ENCODE measurements around the gene MID1.

The MID1 gene

GRCh38 chrX:10665681-10666080, 45.3 kb upstream of the MID1 start:
- Histone ChIP-seq H3K9ac (ENCODE audit: low read length) (no peak overlapping the region), H3K27me3 (ENCODE audit: low read length) (no peaks in the 10 kb centered on the region), H3K9me2 (replicated peaks; ENCODE audit: insufficient read depth, low read length) (no peaks in the 10 kb centered on the region), H3K4me3 (ENCODE audit: insufficient read depth, low read length, poor library complexity, severe bottlenecking) (no peak overlapping the region), H3K27ac (ENCODE audit: low read depth, low read length) (no peak overlapping the region), H3K79me2 (ENCODE audit: insufficient read depth, low read length) (no peaks in the 10 kb centered on the region), H3F3A (ENCODE audit: insufficient read depth) (no peaks in the 10 kb centered on the region), H3K36me3 (ENCODE audit: low read length) (no peaks in the 10 kb centered on the region), H4K20me1 (ENCODE audit: low read depth, low read length) (no peaks in the 10 kb centered on the region), H3K4me2 (ENCODE audit: low read depth, low read length, poor library complexity, severe bottlenecking) (no peak overlapping the region), H2AFZ (ENCODE audit: low read depth, low read length, severe bottlenecking) (no peak overlapping the region), H3K9me3 (ENCODE audit: insufficient read depth, low read length) (no peaks in the 10 kb centered on the region)
- no peak for TF ChIP-seq CTCF (IDR thresholded peaks at IDR 0.05; ENCODE audit: insufficient read depth, low read length, poor library complexity, severe bottlenecking)
- no peak for TF ChIP-seq EZH2phosphoT487 (conservative IDR thresholded peaks at IDR 0.05; ENCODE audit: low read length)

- no peak for TF ChIP-seq CTCF (IDR thresholded peaks at IDR 0.05; ENCODE audit: insufficient read depth, low read length, poor library complexity, severe bottlenecking)
Observed at GRCh38 chrX:10660171-10660570, 39.8 kb upstream of the MID1 start.

GRCh38 chrX:10656214-10656613, 35.8 kb upstream of the MID1 start:
- Histone ChIP-seq H3K9me2 (replicated peaks; ENCODE audit: insufficient read depth, low read length) (no peaks in the 10 kb centered on the region), H3K79me2 (ENCODE audit: insufficient read depth, low read length) (no peaks in the 10 kb centered on the region), H3K9ac (ENCODE audit: low read length) (no peak overlapping the region), H3K27ac (ENCODE audit: low read depth, low read length) (no peak overlapping the region), H3K9me3 (ENCODE audit: insufficient read depth, low read length) (no peaks in the 10 kb centered on the region), H3K4me3 (ENCODE audit: insufficient read depth, low read length, poor library complexity, severe bottlenecking) (no peak overlapping the region), H3K36me3 (ENCODE audit: low read length) (no peaks in the 10 kb centered on the region), H3K4me2 (ENCODE audit: low read depth, low read length, poor library complexity, severe bottlenecking) (no peak overlapping the region), H3F3A (ENCODE audit: insufficient read depth) (no peaks in the 10 kb centered on the region), H3K27me3 (ENCODE audit: low read length) (no peaks in the 10 kb centered on the region), H2AFZ (ENCODE audit: low read depth, low read length, severe bottlenecking) (no peak overlapping the region), H4K20me1 (ENCODE audit: low read depth, low read length) (no peaks in the 10 kb centered on the region)
- no peak for TF ChIP-seq EZH2phosphoT487 (conservative IDR thresholded peaks at IDR 0.05; ENCODE audit: low read length)
- TF ChIP-seq CTCF (IDR thresholded peaks at IDR 0.05; ENCODE audit: insufficient read depth, low read length, poor library complexity, severe bottlenecking): no peak

More at GRCh38 chrX:10660171-10660570, 39.8 kb upstream of the MID1 start:
- Histone ChIP-seq H3K9me3 (ENCODE audit: insufficient read depth, low read length) (no peaks in the 10 kb centered on the region), H3K27ac (ENCODE audit: low read depth, low read length) (no peak overlapping the region), H3F3A (ENCODE audit: insufficient read depth) (no peaks in the 10 kb centered on the region), H2AFZ (ENCODE audit: low read depth, low read length, severe bottlenecking) (no peak overlapping the region), H3K9me2 (replicated peaks; ENCODE audit: insufficient read depth, low read length) (no peaks in the 10 kb centered on the region), H3K9ac (ENCODE audit: low read length) (no peak overlapping the region), H3K4me2 (ENCODE audit: low read depth, low read length, poor library complexity, severe bottlenecking) (no peak overlapping the region), H3K79me2 (ENCODE audit: insufficient read depth, low read length) (no peaks in the 10 kb centered on the region), H3K27me3 (ENCODE audit: low read length) (no peaks in the 10 kb centered on the region), H4K20me1 (ENCODE audit: low read depth, low read length) (no peaks in the 10 kb centered on the region), H3K4me3 (ENCODE audit: insufficient read depth, low read length, poor library complexity, severe bottlenecking) (no peak overlapping the region), H3K36me3 (ENCODE audit: low read length) (no peaks in the 10 kb centered on the region)

GRCh38 chrX:10654960-10655359, 34.6 kb upstream of the MID1 start:
- no peak overlapping the region for H3K27ac ChIP-seq (ENCODE audit: low read depth, low read length)
- no peak overlapping the region for H3K4me3 ChIP-seq (ENCODE audit: insufficient read depth, low read length, poor library complexity, severe bottlenecking)
- no peak overlapping the region for H2AFZ ChIP-seq (ENCODE audit: low read depth, low read length, severe bottlenecking)
- no peak for TF ChIP-seq EZH2phosphoT487 (conservative IDR thresholded peaks at IDR 0.05; ENCODE audit: low read length)
- no peak for TF ChIP-seq CTCF (IDR thresholded peaks at IDR 0.05; ENCODE audit: insufficient read depth, low read length, poor library complexity, severe bottlenecking)
- H3F3A ChIP-seq (ENCODE audit: insufficient read depth): no peaks in the 10 kb centered on the region
- H3K4me2 ChIP-seq (ENCODE audit: low read depth, low read length, poor library complexity, severe bottlenecking): no peak overlapping the region
- H3K27me3 ChIP-seq (ENCODE audit: low read length): no peaks in the 10 kb centered on the region
- H3K9me3 ChIP-seq (ENCODE audit: insufficient read depth, low read length): no peaks in the 10 kb centered on the region
- no peaks in the 10 kb centered on the region for H4K20me1 ChIP-seq (ENCODE audit: low read depth, low read length)
- no peaks in the 10 kb centered on the region for H3K79me2 ChIP-seq (ENCODE audit: insufficient read depth, low read length)
- no peak overlapping the region for H3K9ac ChIP-seq (ENCODE audit: low read length)
- no peaks in the 10 kb centered on the region for H3K9me2 ChIP-seq (replicated peaks; ENCODE audit: insufficient read depth, low read length)
- no peaks in the 10 kb centered on the region for H3K36me3 ChIP-seq (ENCODE audit: low read length)

Measured in SU-DHL-6 (cell line).